MM.1S (cell line): ENCODE data around the gene ALOX15.

Experiments
- EZH2 ChIP-seq: fragments of 300-600 bp; sonication (generic); optimal IDR thresholded peaks from 2 replicates; pipeline ENCODE3; 2017; ENCODE audit warnings: low read depth, mild to moderate bottlenecking, antibody characterized with exemption, low read length, mixed read lengths
- EZH2phosphoT487 ChIP-seq: fragments of 300-600 bp; sonication (generic); IDR thresholded peaks from 2 replicates; pipeline ENCODE4 v1.6.1; 2018; ENCODE audit warnings: antibody characterized with exemption, low read length
- TF ChIP-seq, protein P1 (sequence below): fragments of 300-600 bp; sonication (generic); IDR thresholded peaks from 2 replicates; pipeline ENCODE4 v1.5.1; 2016; ENCODE audit warnings: antibody characterized with exemption, low read length, mixed read lengths

DNA sequence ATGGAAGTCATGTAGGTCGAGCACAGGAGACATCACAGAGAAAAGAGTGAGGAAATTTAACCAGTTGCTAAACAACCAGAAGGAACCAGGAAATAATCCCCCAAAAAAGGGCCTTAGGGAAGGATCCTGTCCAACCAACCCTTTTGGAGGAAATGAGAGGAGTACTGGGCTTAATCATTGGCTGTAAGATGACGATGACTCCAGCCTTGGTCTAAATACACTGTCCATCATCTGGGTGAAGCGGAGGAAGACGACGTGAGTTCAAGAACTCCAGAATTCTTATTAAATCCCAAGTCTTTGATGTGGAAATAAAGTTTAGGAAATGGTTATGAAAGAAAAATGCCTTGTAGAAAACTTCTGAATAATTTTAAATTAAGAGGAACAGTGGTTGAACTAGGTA is 11.5 kb upstream of the ALOX15 start:
- TF ChIP-seq, protein P1, sequence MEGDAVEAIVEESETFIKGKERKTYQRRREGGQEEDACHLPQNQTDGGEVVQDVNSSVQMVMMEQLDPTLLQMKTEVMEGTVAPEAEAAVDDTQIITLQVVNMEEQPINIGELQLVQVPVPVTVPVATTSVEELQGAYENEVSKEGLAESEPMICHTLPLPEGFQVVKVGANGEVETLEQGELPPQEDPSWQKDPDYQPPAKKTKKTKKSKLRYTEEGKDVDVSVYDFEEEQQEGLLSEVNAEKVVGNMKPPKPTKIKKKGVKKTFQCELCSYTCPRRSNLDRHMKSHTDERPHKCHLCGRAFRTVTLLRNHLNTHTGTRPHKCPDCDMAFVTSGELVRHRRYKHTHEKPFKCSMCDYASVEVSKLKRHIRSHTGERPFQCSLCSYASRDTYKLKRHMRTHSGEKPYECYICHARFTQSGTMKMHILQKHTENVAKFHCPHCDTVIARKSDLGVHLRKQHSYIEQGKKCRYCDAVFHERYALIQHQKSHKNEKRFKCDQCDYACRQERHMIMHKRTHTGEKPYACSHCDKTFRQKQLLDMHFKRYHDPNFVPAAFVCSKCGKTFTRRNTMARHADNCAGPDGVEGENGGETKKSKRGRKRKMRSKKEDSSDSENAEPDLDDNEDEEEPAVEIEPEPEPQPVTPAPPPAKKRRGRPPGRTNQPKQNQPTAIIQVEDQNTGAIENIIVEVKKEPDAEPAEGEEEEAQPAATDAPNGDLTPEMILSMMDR = no peak
- TF ChIP-seq EZH2phosphoT487 (no peak), EZH2 (no peak)
